NCI-H510A (cell line): ENCODE data around the gene DBR1.

ENCODE experiments used
- DNase-seq: peaks from one replicate; lab custom pipeline; 2025; lab: John Stamatoyannopoulos, UW

DBR1 gene

GRCh38 chr3:138174421-138175131 is at the start of gene DBR1:
Gene DBR1, minus strand, starts transcription at chr3:138174921. Its CDS starts 126 bp downstream, at chr3:138174795.
- DNase-seq = peak; percentile 58

GRCh38 chr3:138222942-138223287 is 48.2 kb upstream of the DBR1 start:
- no peak for DNase-seq

- DNase-seq = no peak
These were observed 47.6 kb upstream of the DBR1 start for GRCh38 chr3:138222131-138222941.

- no peak for DNase-seq
These were observed 46.1 kb upstream of the DBR1 start for GRCh38 chr3:138220788-138221187.

GRCh38 chr3:138220242-138220641 is 45.5 kb upstream of the DBR1 start:
- DNase-seq = no peak

GRCh38 chr3:138219255-138219654 is 44.5 kb upstream of the DBR1 start:
- no peak for DNase-seq

- DNase-seq = no peak
These were observed 38.8 kb upstream of the DBR1 start for GRCh38 chr3:138213398-138214085.

GRCh38 chr3:138210528-138210927 is 35.8 kb upstream of the DBR1 start:
- no peak for DNase-seq

- DNase-seq = no peak
These were observed 31.5 kb upstream of the DBR1 start for GRCh38 chr3:138206196-138206595.

- DNase-seq = no peak
These were observed 30.8 kb upstream of the DBR1 start for GRCh38 chr3:138205527-138205926.

- DNase-seq = no peak
These were observed 29.2 kb upstream of the DBR1 start for GRCh38 chr3:138203938-138204337.

- no peak for DNase-seq
These were observed 28.4 kb upstream of the DBR1 start for GRCh38 chr3:138202945-138203701.

- no peak for DNase-seq
These were observed 25.7 kb upstream of the DBR1 start for GRCh38 chr3:138200424-138200823.

- no peak for DNase-seq
These were observed 25.1 kb upstream of the DBR1 start for GRCh38 chr3:138199851-138200250.

- DNase-seq = no peak
These were observed 22.8 kb upstream of the DBR1 start for GRCh38 chr3:138197524-138197923.

GRCh38 chr3:138197058-138197457 is 22.3 kb upstream of the DBR1 start:
- DNase-seq = no peak

- no peak for DNase-seq
These were observed 21.3 kb upstream of the DBR1 start for GRCh38 chr3:138196023-138196422.

- no peak for DNase-seq
These were observed 20.8 kb upstream of the DBR1 start for GRCh38 chr3:138195481-138195880.

- DNase-seq = no peak
These were observed 13.5 kb upstream of the DBR1 start for GRCh38 chr3:138188013-138188730.

- DNase-seq = no peak
These were observed 12.7 kb upstream of the DBR1 start, which contains the start of gene ARMC8 for GRCh38 chr3:138187296-138188012. Gene ARMC8, plus strand, starts transcription at chr3:138187301. Its CDS starts 254 bp downstream, at chr3:138187555.
